IMR-90 (cell line): ENCODE results near the gene ISG15. TPM values are rescaled to one million over a fixed set of nuclear protein-coding genes. Genes with fewer than 3 reads are reported as not detected.

ENCODE experiments used
- ATAC-seq: fragments of 200-7000 bp; cut with Tn5 transposase; 2 replicates; pipeline ENCODE4 v1.9.1; 2020; ENCODE audit warnings: low read depth, mild to moderate bottlenecking, moderate library complexity
- BruUV-seq: library from RNA; stranded (reverse); fragments of 400-500 nt; replicated peaks from 2 replicates; lab custom pipeline; 2021; lab: Mats Ljungman, UMichigan
- CTCF ChIA-PET: fragments of 300-600 bp; formaldehyde crosslinking; extraction: SDS; loops from one replicate; lab custom pipeline; 2021; ENCODE audit warnings: antibody characterized with exemption; lab: Yijun Ruan, JAX
- POLR2A ChIA-PET: fragments of 300-600 bp; sonication (Branson Sonifier 250); formaldehyde crosslinking; loops from one replicate; lab custom pipeline; 2022; ENCODE audit warnings: antibody characterized with exemption; ENCODE audit not compliant: unreplicated experiment; lab: Charles Lee
- DNase-seq: peaks from one replicate; pipeline ENCODE4 v3.0.0; 2013
- H2AFZ ChIP-seq: replicated peaks from 2 replicates; pipeline ENCODE3; 2013; ENCODE audit warnings: low read length, mild to moderate bottlenecking; ENCODE audit not compliant: poor library complexity
- H2AK5ac ChIP-seq: 2 replicates; pipeline ENCODE4 v1.6.1; 2013; ENCODE audit warnings: low read depth, low read length, inconsistent platforms
- H2AK9ac ChIP-seq: replicated peaks from 2 replicates; pipeline ENCODE3; 2013; ENCODE audit warnings: mild to moderate bottlenecking, low read depth, low read length, moderate library complexity; ENCODE audit not compliant: poor library complexity
- H2BK120ac ChIP-seq: 2 replicates; pipeline ENCODE4 v1.6.1; 2013; ENCODE audit warnings: low read depth, low read length, inconsistent platforms
- H2BK15ac ChIP-seq: 3 replicates; pipeline ENCODE4 v1.6.1; 2013; ENCODE audit warnings: low read depth, low read length, inconsistent platforms
- H2BK20ac ChIP-seq: 2 replicates; pipeline ENCODE4 v1.6.1; 2013; ENCODE audit warnings: low read depth, mild to moderate bottlenecking, inconsistent platforms, low read length, moderate library complexity
- H2BK5ac ChIP-seq: 2 replicates; pipeline ENCODE4 v1.6.1; 2013; ENCODE audit warnings: mild to moderate bottlenecking, low read depth, low read length, inconsistent platforms; ENCODE audit not compliant: poor library complexity, severe bottlenecking
- H3K14ac ChIP-seq: replicated peaks from 2 replicates; pipeline ENCODE4 v1.6.1; 2013; ENCODE audit warnings: low read depth, low read length, inconsistent platforms
- H3K18ac ChIP-seq: 2 replicates; pipeline ENCODE4 v1.6.1; 2013; ENCODE audit warnings: low read depth, low read length, control low read depth
- H3K23ac ChIP-seq: 2 replicates; pipeline ENCODE4 v1.6.1; 2013; ENCODE audit warnings: low read depth, low read length, inconsistent platforms
- H3K27ac ChIP-seq: 2 replicates; pipeline ENCODE4 v1.5.1; 2013; ENCODE audit warnings: mild to moderate bottlenecking, control low read depth, low read length; ENCODE audit not compliant: insufficient read depth
- H3K27me3 ChIP-seq: 2 replicates; pipeline ENCODE4 v1.6.1; 2013; ENCODE audit warnings: low read length; ENCODE audit not compliant: control insufficient read depth, insufficient read depth
- H3K36me3 ChIP-seq: 2 replicates; pipeline ENCODE4 v1.6.1; 2013; ENCODE audit warnings: low read length, mixed read lengths; ENCODE audit not compliant: control insufficient read depth, insufficient read depth
- H3K4ac ChIP-seq: 2 replicates; pipeline ENCODE4 v1.6.1; 2013; ENCODE audit warnings: low read depth, low read length, inconsistent platforms
- H3K4me1 ChIP-seq: 2 replicates; pipeline ENCODE4 v1.6.1; 2013; ENCODE audit warnings: low read length, mixed read lengths; ENCODE audit not compliant: control insufficient read depth, insufficient read depth
- H3K4me2 ChIP-seq: 2 replicates; pipeline ENCODE4 v1.6.1; 2013; ENCODE audit warnings: low read depth, mild to moderate bottlenecking, control low read depth, low read length, moderate library complexity
- H3K4me3 ChIP-seq: 2 replicates; pipeline ENCODE4 v1.5.1; 2013; ENCODE audit warnings: low read depth, mild to moderate bottlenecking, control low read depth, low read length, moderate library complexity; ENCODE audit not compliant: insufficient read depth
- H3K56ac ChIP-seq: 2 replicates; pipeline ENCODE4 v1.6.1; 2013; ENCODE audit warnings: low read length, inconsistent platforms; ENCODE audit not compliant: insufficient read depth; ENCODE audit errors: extremely low read depth
- H3K79me1 ChIP-seq, 2 experiments: 2 replicates each; pipeline ENCODE4 v1.6.1; 2013; ENCODE audit warnings: low read length in 2 of 2, inconsistent platforms in 1 of 2, low read depth in 1 of 2
- H3K9ac ChIP-seq: 2 replicates; pipeline ENCODE4 v1.6.1; 2013; ENCODE audit warnings: low read depth, low read length, control low read depth
- H3K9me1 ChIP-seq: 2 replicates; pipeline ENCODE4 v1.6.1; 2013; ENCODE audit warnings: low read length, inconsistent platforms; ENCODE audit not compliant: insufficient read depth
- H3K9me3 ChIP-seq: 2 replicates; pipeline ENCODE4 v1.6.1; 2013; ENCODE audit warnings: low read length; ENCODE audit not compliant: control insufficient read depth, insufficient read depth
- H4K20me1 ChIP-seq: 2 replicates; pipeline ENCODE4 v1.6.1; 2013; ENCODE audit warnings: low read length, inconsistent platforms; ENCODE audit not compliant: insufficient read depth
- H4K5ac ChIP-seq: 2 replicates; pipeline ENCODE4 v1.6.1; 2013; ENCODE audit warnings: mild to moderate bottlenecking, low read depth, low read length, control low read depth
- H4K8ac ChIP-seq, 2 experiments: 2 replicates each; pipeline ENCODE4 v1.6.1; 2013; ENCODE audit warnings: low read depth in 2 of 2, low read length in 2 of 2, control low read depth in 1 of 2, inconsistent platforms in 1 of 2
- H4K91ac ChIP-seq: 2 replicates; pipeline ENCODE4 v1.6.1; 2013; ENCODE audit warnings: low read depth, low read length, inconsistent platforms; ENCODE audit not compliant: insufficient read depth
- CTCF ChIP-seq: conservative IDR thresholded peaks from 2 replicates; pipeline ENCODE4 v1.5.1; 2012; ENCODE audit warnings: mild to moderate bottlenecking, low read depth, low read length, improper control_type of control experiment
- MXI1 ChIP-seq: IDR thresholded peaks from 2 replicates; pipeline ENCODE4 v1.6.1; 2012; ENCODE audit warnings: low read depth, mild to moderate bottlenecking, low read length, moderate library complexity, borderline replicate concordance
- NFE2L2 ChIP-seq: fragments of 150-350 bp; IDR thresholded peaks from 2 replicates; pipeline ENCODE4 v1.6.1; 2016; ENCODE audit warnings: low read depth, mild to moderate bottlenecking, low read length
- POLR2A ChIP-seq: IDR thresholded peaks from 2 replicates; pipeline ENCODE4 v1.6.1; 2012; ENCODE audit warnings: mild to moderate bottlenecking, low read depth, low read length
- RCOR1 ChIP-seq: IDR thresholded peaks from 2 replicates; pipeline ENCODE4 v1.6.1; 2012; ENCODE audit warnings: mild to moderate bottlenecking, low read length, improper control_type of control experiment; ENCODE audit not compliant: insufficient replicate concordance
- WGBS, 2 experiments: methylation state at CpG; one replicate each; pipeline versions ENCODE4 v1.1.5 to v1.1.7; 2013; ENCODE audit warnings: missing lambda C conversion rate in 2 of 2; ENCODE audit not compliant: insufficient read length in 1 of 2; ENCODE audit errors: extremely low coverage in 2 of 2; 5-methylcytosine and 5-hydroxymethylcytosine counted together
- dilution Hi-C: fragments of 300-500 bp; cut with HindIII; formaldehyde crosslinking; loops from one replicate; pipeline ENCODE4 v1.14.3; 2018; ENCODE audit warnings: low sequenced_read_pairs; ENCODE audit not compliant: unreplicated experiment
- in situ Hi-C: fragments of 300-500 bp; cut with MboI; formaldehyde crosslinking; loops from 3 replicates; pipeline ENCODE4 v1.14.3; 2019; ENCODE audit warnings: low sequenced_read_pairs, inconsistent platforms, mixed read lengths
- intact Hi-C: fragments of 100-400 bp; cut with micrococcal nuclease; formaldehyde crosslinking; loops from 2 replicates; pipeline ENCODE4 v1.10.0; 2022
- polyA plus RNA-seq, 3 experiments: library from polyadenylated mRNA; depleted of rRNA; stranded (reverse); fragments of >200 nt; gene quantifications; 2 replicates each; pipeline ENCODE4 v1.2.3, GENCODE V29; 2012; ENCODE audit warnings: low replicate concordance in 1 of 3
- total RNA-seq: library from RNA; depleted of rRNA; stranded (reverse); fragments of >200 nt; gene quantifications from 2 replicates; pipeline ENCODE4 v1.2.3, GENCODE V29; 2012

The ISG15 gene
- total and polyA plus RNA-seq, 2 of the 4 experiments (the other 2 are of a cell fraction), result 99.1 to 105 TPM

GRCh38 chr1:1026599-1027413 lies 13.5 kb downstream of the ISG15 start:
- Histone ChIP-seq H3K36me3 (peaks cover 29% of the 10 kb centered on the region), H2BK15ac (no peak overlapping the region), H2BK5ac (no peak overlapping the region), H3K23ac (no peak overlapping the region), H3K27me3 (no peaks in the 10 kb centered on the region), H2BK120ac (no peak overlapping the region), H3K4me2 (no peak overlapping the region), H3K79me1 (peaks cover 21 to 65% of the 10 kb centered on the region in 2 experiments), H2AFZ (no peak overlapping the region), H3K56ac (no peak overlapping the region), H4K20me1 (peaks cover 74% of the 10 kb centered on the region), H3K9me3 (no peaks in the 10 kb centered on the region), H3K27ac (no peak overlapping the region), H3K4ac (no peak overlapping the region), H3K4me1 (peaks cover 13% of the 10 kb centered on the region), H2AK5ac (no peak overlapping the region), H3K9me1 (peaks cover 2% of the 10 kb centered on the region; the same call in 1 of the 2 replicates), H4K8ac (no peak overlapping the region), H3K4me3 (no peak overlapping the region), H4K5ac (no peak overlapping the region), H2BK20ac (no peak overlapping the region), H3K14ac (no peak overlapping the region), H3K18ac (no peak overlapping the region), H2AK9ac (no peak overlapping the region), H3K9ac (no peak overlapping the region), H4K91ac (no peak overlapping the region)
- ChIA-PET CTCF (no interaction called here), POLR2A (no interaction called here)
- intact Hi-C loops (no loop called here), dilution Hi-C loops (no loop called here), in situ Hi-C loops (no loop called here)
- no TSS peak for BruUV-seq
- WGBS, 2 experiments, result 66% methylated on average over 6 of the region's 21 CpGs; no CpG with 5 or more reads in 1 of the 2 experiments
- ATAC-seq, result no peak
- no peak for DNase-seq
- TF ChIP-seq CTCF (no peak), RCOR1 (no peak), NFE2L2 (no peak), MXI1 (no peak), POLR2A (no peak)
